H1 (cell line): ENCODE measurements around the gene GMCL1. TPM values are rescaled to one million over a fixed set of nuclear protein-coding genes. Genes with fewer than 3 reads are reported as not detected.

Source experiments
- CTBP2 ChIP-seq: IDR thresholded peaks from 2 replicates; pipeline ENCODE4 v1.7.0; 2011; ENCODE audit warnings: borderline replicate concordance, mild to moderate bottlenecking, moderate library complexity, mixed read lengths, low read length; ENCODE audit not compliant: insufficient read depth, insufficient read length
- MAFK ChIP-seq: IDR thresholded peaks from 2 replicates; pipeline ENCODE4 v1.6.1; 2012; ENCODE audit warnings: low read depth, mild to moderate bottlenecking, improper control_type of control experiment, low read length
- NRF1 ChIP-seq: IDR thresholded peaks from 2 replicates; pipeline ENCODE4 v1.6.1; 2011; ENCODE audit warnings: mild to moderate bottlenecking, low read depth, low read length, improper control_type of control experiment
- TCF12 ChIP-seq: IDR thresholded peaks from 2 replicates; pipeline ENCODE4 v1.6.1; 2011; ENCODE audit warnings: low read depth, mild to moderate bottlenecking, low read length
- polyA plus RNA-seq, 7 experiments: library from polyadenylated mRNA; depleted of rRNA in 3 of 7; stranded (reverse) in 5 of 7; unstranded in 2 of 7; fragments of >200 nt in 5 of 7; fragments of 200-250 nt in 2 of 7; gene quantifications; 1 replicate in 5 of 7; 2 replicates in 1 of 7; 4 replicates in 1 of 7; pipeline versions ENCODE4 v1.2.1 to v1.2.3, GENCODE V29; 2011 to 2013; ENCODE audit warnings: missing spikeins in 2 of 7, mixed read lengths in 2 of 7
- total RNA-seq: library from RNA; stranded (reverse); fragmentation: NEBNext Ultra II Directional; extraction: Animal tissue kit (Norgen Biotek cat#: 25700); gene quantifications from 2 replicates; pipeline ENCODE4 v1.2.1, GENCODE V29; 2021

The GMCL1 gene
- total and polyA plus RNA-seq, 2 of the 8 experiments (the other 6 are each of a cell fraction or from before 2014, with no cell fraction given) = 6.5 to 21.9 TPM

- TF ChIP-seq MAFK = no peak
- TF ChIP-seq CTBP2 = no peak
- TF ChIP-seq TCF12 = no peak
- TF ChIP-seq NRF1 = no peak
Observed at GRCh38 chr2:69836316-69836715, 6.9 kb downstream of the GMCL1 start (continued).
